T follicular helper cell (primary cell): ENCODE results near the gene PRDM16.
"Not testable (repeated sequence)": the region's sequence is repeated elsewhere in the genome, so short reads cannot be mapped to it uniquely, and the experiment has no call there.

ENCODE experiments used
- DNase-seq: peaks from one replicate; pipeline ENCODE4 v3.0.0-alpha.2; 2020; ENCODE audit warnings: low read depth

Gene PRDM16

GRCh38 chr1:3162322-3162882 is 93.4 kb downstream of the PRDM16 start:
- no peak for DNase-seq

- no peak for DNase-seq
Measured at GRCh38 chr1:3163356-3163755, 94.4 kb downstream of the PRDM16 start.

- no peak for DNase-seq
Measured at GRCh38 chr1:3164671-3165070, 95.7 kb downstream of the PRDM16 start.

- not testable (repeated sequence) for DNase-seq
Measured at GRCh38 chr1:3165189-3165588, 96.2 kb downstream of the PRDM16 start.

- DNase-seq: no peak
Measured at GRCh38 chr1:3166206-3166918, 97.4 kb downstream of the PRDM16 start.

- DNase-seq: no peak
Measured at GRCh38 chr1:3167255-3167654, 98.3 kb downstream of the PRDM16 start.

- no peak for DNase-seq
Measured at GRCh38 chr1:3168678-3169077, 99.7 kb downstream of the PRDM16 start.

- DNase-seq: no peak
Measured at GRCh38 chr1:3169665-3170356, 100.8 kb downstream of the PRDM16 start.

GRCh38 chr1:3170561-3171453 is 101.8 kb downstream of the PRDM16 start:
- DNase-seq: no peak

GRCh38 chr1:3171761-3172160 is 102.8 kb downstream of the PRDM16 start:
- no peak for DNase-seq

GRCh38 chr1:3172431-3173380 is 103.7 kb downstream of the PRDM16 start:
- DNase-seq: no peak

GRCh38 chr1:3173381-3173980 is 104.5 kb downstream of the PRDM16 start:
- no peak for DNase-seq

GRCh38 chr1:3174487-3175247 is 105.7 kb downstream of the PRDM16 start:
- no peak for DNase-seq

GRCh38 chr1:3175486-3175885 is 106.5 kb downstream of the PRDM16 start:
- no peak for DNase-seq

GRCh38 chr1:3176028-3176427 is 107.0 kb downstream of the PRDM16 start:
- no peak for DNase-seq

GRCh38 chr1:3176820-3177219 is 107.8 kb downstream of the PRDM16 start:
- no peak for DNase-seq

- no peak for DNase-seq
Measured at GRCh38 chr1:3178279-3178678, 109.3 kb downstream of the PRDM16 start.

- no peak for DNase-seq
Measured at GRCh38 chr1:3179471-3179870, 110.5 kb downstream of the PRDM16 start.

- no peak for DNase-seq
Measured at GRCh38 chr1:3180915-3181314, 111.9 kb downstream of the PRDM16 start.

GRCh38 chr1:3181956-3182355 is 113.0 kb downstream of the PRDM16 start:
- DNase-seq: no peak
